Testis (tissue), 2 donors: ENCODE measurements around the gene VCL.

Experiments used
- CTCF ChIP-seq, 3 experiments: fragments of 450-650 bp in 2 of 3; fragments of 200-600 bp in 1 of 3; sonication (generic) in 1 of 3; IDR thresholded peaks; one replicate each; pipeline ENCODE4 v1.5.1; 2016 to 2019; ENCODE audit warnings: antibody characterized with exemption in 3 of 3, mild to moderate bottlenecking in 2 of 3, moderate library complexity in 1 of 3
- POLR2A ChIP-seq: fragments of 450-650 bp; IDR thresholded peaks from one replicate; pipeline ENCODE4 v1.6.1; 2017; ENCODE audit warnings: antibody characterized with exemption, mild to moderate bottlenecking, moderate library complexity

- no peak for TF ChIP-seq CTCF (IDR thresholded peaks at IDR 0.05)
- TF ChIP-seq POLR2A: no peak
Observed at GRCh38 chr10:74111799-74112198, 113.9 kb downstream of the VCL start.
